Breast epithelium (tissue), 4 donors: ENCODE results near the gene ENO1. TPM values are rescaled to one million over a fixed set of nuclear protein-coding genes. Genes with fewer than 3 reads are reported as not detected.

Experiments used
- DNase-seq, 2 donors: peaks; one replicate each; pipeline ENCODE4 v3.0.0-alpha.2; 2019; ENCODE audit warnings: low spot score in 2 of 2
- H3K27ac ChIP-seq, 2 donors: fragments of 200-600 bp; sonication (generic) in 1 of 2; one replicate each; pipeline ENCODE4 v1.5.1; 2016 to 2019; ENCODE audit warnings: mild to moderate bottlenecking in 1 of 2
- H3K27me3 ChIP-seq, 2 donors: fragments of 200-600 bp; sonication (generic) in 1 of 2; one replicate each; pipeline versions ENCODE4 v1.5.1 to v1.6.0; 2017 to 2019; ENCODE audit warnings: control low read depth in 1 of 2, mild to moderate bottlenecking in 1 of 2
- H3K36me3 ChIP-seq: fragments of 200-600 bp; one replicate; pipeline ENCODE4 v1.5.1; 2019
- H3K4me1 ChIP-seq, 2 donors: fragments of 200-600 bp; sonication (generic); one replicate each; pipeline ENCODE4 v1.5.1; 2016 to 2019; ENCODE audit warnings: control low read depth in 1 of 2
- H3K4me3 ChIP-seq, 3 donors: fragments of 200-600 bp; sonication (generic); 1 replicate in 2 of 3; 2 replicates in 1 of 3; pipeline ENCODE4 v1.5.1; 2016 to 2019; ENCODE audit warnings: mild to moderate bottlenecking in 3 of 3, moderate library complexity in 2 of 3
- H3K9me3 ChIP-seq, 2 donors: fragments of 200-600 bp; sonication (generic) in 1 of 2; one replicate each; pipeline ENCODE4 v1.5.1; 2016 to 2019; ENCODE audit warnings: control low read depth in 1 of 2
- CTCF ChIP-seq, 3 donors: fragments of 450-650 bp; IDR thresholded peaks; one replicate each; pipeline ENCODE4 v1.5.1; 2016 to 2017; ENCODE audit warnings: antibody characterized with exemption in 3 of 3, mild to moderate bottlenecking in 3 of 3, moderate library complexity in 3 of 3
- POLR2A ChIP-seq: fragments of 450-650 bp; IDR thresholded peaks from one replicate; pipeline ENCODE4 v1.6.1; 2016; ENCODE audit warnings: antibody characterized with exemption, mild to moderate bottlenecking, moderate library complexity
- POLR2AphosphoS5 ChIP-seq, 3 donors: sonication (generic); formaldehyde crosslinking; IDR thresholded peaks; one replicate each; pipeline ENCODE4 v1.6.1; 2017; ENCODE audit warnings: antibody characterized with exemption in 3 of 3
- intact Hi-C: fragments of 100-400 bp; cut with DNase I; formaldehyde crosslinking; loops from one replicate; pipeline ENCODE4 v1.15.1; 2023; ENCODE audit warnings: low total_unique reads
- total RNA-seq, 3 donors: library from RNA; depleted of rRNA; stranded (reverse); fragments of >200 nt; gene quantifications; one replicate each; pipeline ENCODE4 v1.1.0, GENCODE V29; 2016

Gene ENO1
- total RNA-seq, 3 donors from 2014 or later: 400 to 717 (median 589) TPM

- H3K27ac ChIP-seq: peak overlapping the region in 1 of 2 donors; percentile 48
- H3K36me3 ChIP-seq: peaks cover 10% of the 10 kb centered on the region
- no peak overlapping the region for H3K4me3 ChIP-seq
- DNase-seq: no peak
- intact Hi-C loops: no loop called here
- H3K27me3 ChIP-seq: no peaks in the 10 kb centered on the region
- no peaks in the 10 kb centered on the region for H3K9me3 ChIP-seq
- H3K4me1 ChIP-seq: peaks cover 0 to 38% of the 10 kb centered on the region in 2 donors
- TF ChIP-seq POLR2AphosphoS5 (IDR thresholded peaks at IDR 0.05) (no peak), CTCF (IDR thresholded peaks at IDR 0.05) (peak; percentile 13 to 48 (median 30))
Measured at GRCh38 chr1:8871539-8871935, 6.9 kb downstream of the ENO1 start.

GRCh38 chr1:8870616-8871538, 7.6 kb downstream of the ENO1 start:
- peaks cover 0 to 38% of the 10 kb centered on the region in 2 donors for H3K4me1 ChIP-seq
- DNase-seq: no peak
- no peaks in the 10 kb centered on the region for H3K27me3 ChIP-seq
- intact Hi-C loops: no loop called here
- H3K36me3 ChIP-seq: peaks cover 10% of the 10 kb centered on the region
- no peaks in the 10 kb centered on the region for H3K9me3 ChIP-seq
- no peak overlapping the region for H3K4me3 ChIP-seq
- peak overlapping the region in 1 of 2 donors; percentile 48 for H3K27ac ChIP-seq
- TF ChIP-seq POLR2A: no peak
- TF ChIP-seq POLR2AphosphoS5 (IDR thresholded peaks at IDR 0.05): no peak
- no peak for TF ChIP-seq CTCF (IDR thresholded peaks at IDR 0.05)

- DNase-seq: no peak
- no peaks in the 10 kb centered on the region for H3K9me3 ChIP-seq
- peaks cover 0 to 30% of the 10 kb centered on the region in 2 donors for H3K4me1 ChIP-seq
- intact Hi-C loops: no loop called here
- H3K27ac ChIP-seq: peak overlapping the region in 1 of 2 donors; percentile 48
- no peak overlapping the region for H3K4me3 ChIP-seq
- no peaks in the 10 kb centered on the region for H3K27me3 ChIP-seq
- H3K36me3 ChIP-seq: peaks cover 16% of the 10 kb centered on the region
- TF ChIP-seq POLR2AphosphoS5 (IDR thresholded peaks at IDR 0.05) (no peak), POLR2A (no peak), CTCF (IDR thresholded peaks at IDR 0.05) (no peak)
Measured at GRCh38 chr1:8870103-8870502, 8.4 kb downstream of the ENO1 start.

- TF ChIP-seq POLR2AphosphoS5 (IDR thresholded peaks at IDR 0.05) (no peak), CTCF (IDR thresholded peaks at IDR 0.05) (no peak), POLR2A (no peak)
- H3K36me3 ChIP-seq: peaks cover 33% of the 10 kb centered on the region
Measured at GRCh38 chr1:8867878-8868567, 10.5 kb downstream of the ENO1 start.

More at GRCh38 chr1:8867878-8868567, 10.5 kb downstream of the ENO1 start:
- peaks cover 0 to 18% of the 10 kb centered on the region in 2 donors for H3K4me1 ChIP-seq
- H3K9me3 ChIP-seq: no peaks in the 10 kb centered on the region
- no peak for DNase-seq
- intact Hi-C loops: no loop called here
- no peak overlapping the region for H3K4me3 ChIP-seq
- no peaks in the 10 kb centered on the region for H3K27me3 ChIP-seq
- no peak overlapping the region for H3K27ac ChIP-seq
